Panc1 (cell line): ENCODE data around the gene FRMD4A. TPM values are rescaled to one million over a fixed set of nuclear protein-coding genes. Genes with fewer than 3 reads are reported as not detected.

Experiments
- ATAC-seq: fragments of 200-7000 bp; cut with Tn5 transposase; 2 replicates; pipeline ENCODE4 v1.9.1; 2020; ENCODE audit warnings: mild to moderate bottlenecking, moderate library complexity
- BruUV-seq: library from RNA; stranded (reverse); fragments of 400-500 nt; replicated peaks from 2 replicates; lab custom pipeline; 2021; lab: Mats Ljungman, UMichigan
- CTCF ChIA-PET: fragments of 300-600 bp; sonication (Branson Sonifier 250); formaldehyde crosslinking; loops from one replicate; lab custom pipeline; 2022; ENCODE audit warnings: antibody characterized with exemption; lab: Charles Lee
- POLR2A ChIA-PET: fragments of 300-600 bp; sonication (Branson Sonifier 250); formaldehyde crosslinking; loops from one replicate; lab custom pipeline; 2022; ENCODE audit warnings: antibody characterized with exemption; lab: Charles Lee
- DNase-seq: peaks from one replicate; pipeline ENCODE4 v3.0.0-alpha.2; 2010; ENCODE audit warnings: low read depth, low spot score
- H3K27ac ChIP-seq: 2 replicates; pipeline ENCODE4 v1.5.1; 2011; ENCODE audit warnings: mild to moderate bottlenecking, low read length, inconsistent platforms
- H3K27me3 ChIP-seq: fragments of 200-500 bp; sonication (Bioruptor generic); 2 replicates; pipeline ENCODE4 v1.6.0; 2014; ENCODE audit warnings: low read length, inconsistent platforms; ENCODE audit not compliant: control insufficient read depth, insufficient read depth
- H3K36me3 ChIP-seq: fragments of 200-500 bp; sonication (Bioruptor generic); 2 replicates; pipeline ENCODE4 v1.5.1; 2014; ENCODE audit warnings: inconsistent platforms, mild to moderate bottlenecking, low read length, moderate library complexity; ENCODE audit not compliant: control insufficient read depth, insufficient read depth
- H3K4me1 ChIP-seq: 2 replicates; pipeline ENCODE4 v1.5.1; 2011; ENCODE audit warnings: inconsistent platforms, mild to moderate bottlenecking, low read length, moderate library complexity; ENCODE audit not compliant: control insufficient read depth, insufficient read depth
- H3K4me3 ChIP-seq, 2 experiments: 2 replicates each; pipeline ENCODE4 v1.5.1; 2011 to 2012; ENCODE audit warnings: low read depth in 2 of 2, low read length in 2 of 2, mild to moderate bottlenecking in 2 of 2, inconsistent platforms in 1 of 2, moderate library complexity in 1 of 2
- H3K9me3 ChIP-seq: fragments of 200-500 bp; sonication (Bioruptor generic); 2 replicates; pipeline ENCODE4 v1.5.1; 2014; ENCODE audit warnings: low read depth, mild to moderate bottlenecking, inconsistent platforms, low read length, moderate library complexity; ENCODE audit not compliant: control insufficient read depth, insufficient read depth
- CTCF ChIP-seq: fragments of 450-650 bp; IDR thresholded peaks from 2 replicates; pipeline ENCODE4 v1.5.1; 2017; ENCODE audit warnings: mild to moderate bottlenecking
- POLR2AphosphoS5 ChIP-seq: IDR thresholded peaks from 2 replicates; pipeline ENCODE4 v1.6.1; 2012; ENCODE audit warnings: mild to moderate bottlenecking, low read depth, low read length, moderate library complexity
- REST ChIP-seq, 2 experiments: IDR thresholded peaks; 2 replicates each; pipeline ENCODE4 v1.6.1; 2011 to 2012; ENCODE audit warnings: low read depth in 2 of 2, control low read depth in 1 of 2, low read length in 1 of 2, mild to moderate bottlenecking in 1 of 2, moderate library complexity in 1 of 2; ENCODE audit not compliant: insufficient read depth in 1 of 2
- SIN3A ChIP-seq: IDR thresholded peaks from 2 replicates; pipeline ENCODE4 v1.6.1; 2012; ENCODE audit warnings: low read depth, mild to moderate bottlenecking, low read length, moderate library complexity, borderline replicate concordance; ENCODE audit not compliant: insufficient read depth
- TCF7L2 ChIP-seq: IDR thresholded peaks from 2 replicates; pipeline ENCODE4 v1.6.1; 2011; ENCODE audit warnings: mild to moderate bottlenecking, low read depth, low read length, inconsistent platforms
- in situ Hi-C: cut with HindIII; loops from 2 replicates; pipeline ENCODE4 v1.10.0; 2016; ENCODE audit warnings: low sequenced_read_pairs, low pct_unique_long_range_greater_than_20kb
- intact Hi-C: fragments of 100-400 bp; cut with micrococcal nuclease; formaldehyde crosslinking; loops from one replicate; pipeline ENCODE4 v1.10.0; 2022; ENCODE audit not compliant: unreplicated experiment
- total RNA-seq: library from RNA; stranded (reverse); gene quantifications from one replicate; pipeline ENCODE4 v1.2.1, GENCODE V29; 2021; ENCODE audit not compliant: unreplicated experiment

The FRMD4A gene
- total RNA-seq, 1 experiment from 2014 or later: 7.1 TPM

GRCh38 chr10:13770760-13771493, 559.8 kb downstream of the FRMD4A start:
- Histone ChIP-seq H3K4me1 (no peaks in the 10 kb centered on the region), H3K4me3 (no peak overlapping the region), H3K36me3 (no peaks in the 10 kb centered on the region), H3K27ac (no peak overlapping the region), H3K9me3 (no peaks in the 10 kb centered on the region), H3K27me3 (no peaks in the 10 kb centered on the region)
- POLR2A ChIA-PET: no interaction called here
- BruUV-seq: no TSS peak
- intact Hi-C loops: no loop called here
- DNase-seq: no peak
- TF ChIP-seq TCF7L2 (no peak), SIN3A (no peak), CTCF (no peak), REST (IDR thresholded peaks at IDR 0.05; ENCODE audit: insufficient read depth in 1 of 2, low read depth in 2 of 2, low read length in 1 of 2) (no peak), POLR2AphosphoS5 (no peak)
- ATAC-seq: no peak
- CTCF ChIA-PET: no interaction called here
- in situ Hi-C loops: no loop called here

- ATAC-seq: no peak
- no peaks in the 10 kb centered on the region for H3K4me1 ChIP-seq
- H3K9me3 ChIP-seq: no peaks in the 10 kb centered on the region
- TF ChIP-seq CTCF (no peak), SIN3A (no peak), REST (IDR thresholded peaks at IDR 0.05; ENCODE audit: insufficient read depth in 1 of 2, low read depth in 2 of 2, low read length in 1 of 2) (no peak), POLR2AphosphoS5 (no peak), TCF7L2 (no peak)
- no peaks in the 10 kb centered on the region for H3K27me3 ChIP-seq
- H3K4me3 ChIP-seq: no peak overlapping the region
- intact Hi-C loops: no loop called here
- ChIA-PET POLR2A (no interaction called here), CTCF (no interaction called here)
- H3K27ac ChIP-seq: no peak overlapping the region
- no peaks in the 10 kb centered on the region for H3K36me3 ChIP-seq
- no TSS peak for BruUV-seq
- in situ Hi-C loops: no loop called here
- DNase-seq: no peak
Measured at GRCh38 chr10:13769946-13770345, 560.8 kb downstream of the FRMD4A start.
